Measurements from ENCODE around the gene MTG2. TPM values are rescaled to one million over a fixed set of nuclear protein-coding genes. Genes with fewer than 3 reads are reported as not detected.

The MTG2 gene
- polyA plus RNA-seq, 1 of the 3 experiments (the other 2 are of a cell fraction), result 42.9 TPM

- WGBS (ENCODE audit: low lambda C conversion rate), result 59% methylated on average over 6 of the region's 10 CpGs
- Histone ChIP-seq H3K27me3 (ENCODE audit: insufficient read depth) (peaks cover 16% of the 10 kb centered on the region; the same call in 1 of the 2 replicates), H3F3A (replicated peaks; ENCODE audit: insufficient read depth) (peaks cover 7% of the 10 kb centered on the region), H3K9me3 (no peaks in the 10 kb centered on the region), H3K9ac (no peak overlapping the region), H2AFZ (ENCODE audit: low read depth) (no peak overlapping the region), H3K27ac (ENCODE audit: low read depth in 2 of 2, low read length in 1 of 2) (no peak overlapping the region), H4K20me1 (ENCODE audit: insufficient read depth) (no peaks in the 10 kb centered on the region), H3K79me2 (ENCODE audit: insufficient read depth) (no peaks in the 10 kb centered on the region), H3K4me2 (no peak overlapping the region), H3K4me1 (ENCODE audit: control insufficient read depth in 1 of 2, insufficient read depth in 2 of 2, low read depth in 1 of 2, low read length in 1 of 2) (peaks cover 0 to 16% of the 10 kb centered on the region in 2 experiments; a peak in 1 of 4 replicates), H3K9me2 (no peaks in the 10 kb centered on the region), H3K4me3 (ENCODE audit: low read depth in 2 of 2, low read length in 1 of 2) (no peak overlapping the region), H3K36me3 (replicated peaks in 1 of 2; ENCODE audit: control insufficient read depth in 1 of 2, insufficient read depth in 2 of 2, low read length in 1 of 2) (no peaks in the 10 kb centered on the region)
- ChIA-PET CTCF (interaction anchor here (0.7 to 1.7 kb wide), 3 partner anchors 9 to 73 kb away, joined by 3 to 6 read pairs (median 4); no protein-coding TSS in a partner anchor), POLR2A (no interaction called here)
- no peak for DNase-seq
- no peak for TF ChIP-seq NRF1 (IDR thresholded peaks at IDR 0.05; ENCODE audit: low read depth, low read length)
- no peak for TF ChIP-seq NFIC (IDR thresholded peaks at IDR 0.05; ENCODE audit: borderline replicate concordance)
- no peak for TF ChIP-seq FOXJ3 (CRISPR knock-in tag; IDR thresholded peaks at IDR 0.05)
- no peak for TF ChIP-seq EZH2phosphoT487 (IDR thresholded peaks at IDR 0.05; ENCODE audit: borderline replicate concordance, low read depth)
- TF ChIP-seq MEF2A (IDR thresholded peaks at IDR 0.05; ENCODE audit: borderline replicate concordance, low read depth), result no peak
- no peak for TF ChIP-seq FOXM1 (IDR thresholded peaks at IDR 0.05; ENCODE audit: low read depth)
- TF ChIP-seq CTCF (IDR thresholded peaks at IDR 0.05), result no peak
- TF ChIP-seq SIN3A (IDR thresholded peaks at IDR 0.05; ENCODE audit: borderline replicate concordance, low read depth, low read length), result no peak
- no peak for TF ChIP-seq RFX5 (IDR thresholded peaks at IDR 0.05; ENCODE audit: low read length)
- TF ChIP-seq TEAD4 (IDR thresholded peaks at IDR 0.05; ENCODE audit: borderline replicate concordance, insufficient read depth), result no peak
- TF ChIP-seq RAD21 (IDR thresholded peaks at IDR 0.05; ENCODE audit: low read length), result no peak
Observed at GRCh38 chr20:62227591-62227976, 44.8 kb downstream of the MTG2 start.

GRCh38 chr20:62227977-62228958 lies 45.4 kb downstream of the MTG2 start:
- 74% methylated on average over 27 of the region's 37 CpGs for WGBS (ENCODE audit: low lambda C conversion rate)
- ChIA-PET CTCF (interaction anchor here (0.7 to 1.1 kb wide), 3 partner anchors 8 to 17 kb away, joined by 3 to 4 read pairs (median 3); no protein-coding TSS in a partner anchor), POLR2A (no interaction called here)
- H3K4me2 ChIP-seq, result no peak overlapping the region
- no peak overlapping the region for H3K4me3 ChIP-seq (ENCODE audit: low read depth in 2 of 2, low read length in 1 of 2)
- DNase-seq, result peak; percentile 40
- no peak overlapping the region for H3K27ac ChIP-seq (ENCODE audit: low read depth in 2 of 2, low read length in 1 of 2)
- no peaks in the 10 kb centered on the region for H3K9me3 ChIP-seq
- no peak overlapping the region for H3K9ac ChIP-seq
- H3K4me1 ChIP-seq (ENCODE audit: control insufficient read depth in 1 of 2, insufficient read depth in 2 of 2, low read depth in 1 of 2, low read length in 1 of 2), result peaks cover 0 to 21% of the 10 kb centered on the region in 2 experiments; a peak in 1 of 4 replicates
- no peak overlapping the region for H2AFZ ChIP-seq (ENCODE audit: low read depth)
- H3K9me2 ChIP-seq, result no peaks in the 10 kb centered on the region
- H3K36me3 ChIP-seq (replicated peaks in 1 of 2; ENCODE audit: control insufficient read depth in 1 of 2, insufficient read depth in 2 of 2, low read length in 1 of 2), result no peaks in the 10 kb centered on the region
- H3K79me2 ChIP-seq (ENCODE audit: insufficient read depth), result no peaks in the 10 kb centered on the region
- no peaks in the 10 kb centered on the region for H4K20me1 ChIP-seq (ENCODE audit: insufficient read depth)
- H3F3A ChIP-seq (replicated peaks; ENCODE audit: insufficient read depth), result peaks cover 7% of the 10 kb centered on the region
- peaks cover 16% of the 10 kb centered on the region; the same call in 1 of the 2 replicates for H3K27me3 ChIP-seq (ENCODE audit: insufficient read depth)
- no peak for TF ChIP-seq IRF3 (IDR thresholded peaks at IDR 0.05; ENCODE audit: low read depth, low read length)
- TF ChIP-seq NRF1 (IDR thresholded peaks at IDR 0.05; ENCODE audit: low read depth, low read length), result no peak
- no peak for TF ChIP-seq TAF1 (IDR thresholded peaks at IDR 0.05; ENCODE audit: borderline replicate concordance, low read depth, low read length)
- TF ChIP-seq NFIC (IDR thresholded peaks at IDR 0.05; ENCODE audit: borderline replicate concordance), result no peak
- TF ChIP-seq REST (IDR thresholded peaks at IDR 0.05; ENCODE audit: low read depth, low read length), result no peak
- no peak for TF ChIP-seq RAD21 (IDR thresholded peaks at IDR 0.05; ENCODE audit: low read length)
- TF ChIP-seq EP300 (IDR thresholded peaks at IDR 0.05; ENCODE audit: borderline replicate concordance in 1 of 2, low read depth in 1 of 2, low read length in 1 of 2), result no peak
- TF ChIP-seq TEAD4 (IDR thresholded peaks at IDR 0.05; ENCODE audit: borderline replicate concordance, insufficient read depth), result no peak
- TF ChIP-seq CHD2 (IDR thresholded peaks at IDR 0.05; ENCODE audit: low read length, partially characterized antibody), result no peak
- TF ChIP-seq MAX (IDR thresholded peaks at IDR 0.05; ENCODE audit: low read depth), result no peak
